NCI-H82 treated with DMSO at 0.1 percent for 48 hours (cell line): ENCODE results near the gene ANKRD33B.
"Not testable (repeated sequence)": the region's sequence is repeated elsewhere in the genome, so short reads cannot be mapped to it uniquely, and the experiment has no call there.

Experiments used
- DNase-seq: peaks from one replicate; lab custom pipeline; 2025; ENCODE audit not compliant: unreplicated experiment; lab: John Stamatoyannopoulos, UW

Gene ANKRD33B

DNA sequence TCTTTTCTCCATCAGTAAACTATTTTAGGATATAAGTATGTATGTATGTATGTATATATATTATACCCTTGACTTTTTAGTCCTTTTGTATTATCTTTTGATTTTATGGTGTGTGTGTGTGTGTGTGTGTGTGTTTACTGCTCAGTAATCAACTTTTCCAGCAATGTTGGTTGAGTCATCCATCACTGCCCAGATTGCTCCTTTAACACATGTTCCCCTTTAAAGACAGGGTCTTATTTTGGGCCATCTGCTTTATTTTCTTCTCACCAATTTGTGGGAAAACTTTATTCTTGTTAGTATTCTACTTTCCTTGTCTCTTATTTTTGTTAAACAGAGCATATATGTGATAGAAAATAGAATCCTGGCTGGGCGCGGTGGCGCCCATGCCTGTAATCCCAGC is 28.1 kb downstream of the ANKRD33B start:
- no peak for DNase-seq

DNA sequence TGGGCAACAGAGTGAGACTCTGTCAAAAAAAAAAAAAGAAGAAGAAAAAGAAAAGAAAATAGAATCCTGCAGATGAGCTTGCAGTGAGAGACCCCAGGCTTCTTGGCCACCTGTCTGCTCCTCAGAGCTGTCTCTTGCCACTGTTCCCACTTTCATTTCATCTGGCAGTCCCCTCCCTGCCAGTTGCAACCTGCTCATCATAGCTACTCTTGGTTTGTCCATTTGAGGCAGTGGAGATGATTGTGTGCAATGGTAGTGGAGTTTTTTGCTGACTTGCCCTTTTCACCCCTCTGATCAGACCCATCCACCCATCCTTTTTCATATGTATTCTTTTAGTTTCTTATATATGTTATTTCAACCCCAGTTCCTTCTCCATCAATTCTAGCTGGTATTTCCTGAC is 28.7 kb downstream of the ANKRD33B start:
- no peak for DNase-seq

DNA sequence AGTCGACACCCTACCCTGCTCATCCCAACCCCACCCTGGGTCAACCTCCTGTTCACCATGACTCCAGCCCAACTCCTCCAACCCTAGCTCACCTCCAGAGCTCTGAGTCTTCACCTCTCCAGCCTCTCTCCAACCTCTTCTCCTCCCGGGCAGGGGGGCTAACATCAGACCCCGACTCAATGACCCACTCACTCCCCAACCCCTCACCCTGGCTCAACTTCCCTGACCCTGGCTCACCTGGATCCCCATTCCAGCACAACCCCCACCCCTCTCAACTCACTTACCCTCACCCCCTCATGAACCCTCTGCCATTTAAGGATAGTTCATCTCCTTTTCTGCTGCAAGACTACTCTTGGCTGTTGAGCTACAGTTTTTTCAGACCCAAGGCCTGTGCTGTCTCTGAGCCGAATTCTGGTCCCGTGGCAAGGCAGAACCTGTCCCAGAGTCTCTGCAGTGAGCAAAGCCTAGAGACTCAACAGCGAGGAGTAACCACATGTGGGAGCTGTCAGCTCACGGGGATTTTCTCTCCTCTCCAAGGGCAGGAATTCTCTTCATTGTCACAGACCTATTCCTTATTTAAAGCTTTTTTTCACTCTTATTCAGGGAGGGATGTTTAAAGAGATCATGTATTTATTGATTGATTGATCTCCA is 29.8 kb downstream of the ANKRD33B start:
- no peak for DNase-seq

DNA sequence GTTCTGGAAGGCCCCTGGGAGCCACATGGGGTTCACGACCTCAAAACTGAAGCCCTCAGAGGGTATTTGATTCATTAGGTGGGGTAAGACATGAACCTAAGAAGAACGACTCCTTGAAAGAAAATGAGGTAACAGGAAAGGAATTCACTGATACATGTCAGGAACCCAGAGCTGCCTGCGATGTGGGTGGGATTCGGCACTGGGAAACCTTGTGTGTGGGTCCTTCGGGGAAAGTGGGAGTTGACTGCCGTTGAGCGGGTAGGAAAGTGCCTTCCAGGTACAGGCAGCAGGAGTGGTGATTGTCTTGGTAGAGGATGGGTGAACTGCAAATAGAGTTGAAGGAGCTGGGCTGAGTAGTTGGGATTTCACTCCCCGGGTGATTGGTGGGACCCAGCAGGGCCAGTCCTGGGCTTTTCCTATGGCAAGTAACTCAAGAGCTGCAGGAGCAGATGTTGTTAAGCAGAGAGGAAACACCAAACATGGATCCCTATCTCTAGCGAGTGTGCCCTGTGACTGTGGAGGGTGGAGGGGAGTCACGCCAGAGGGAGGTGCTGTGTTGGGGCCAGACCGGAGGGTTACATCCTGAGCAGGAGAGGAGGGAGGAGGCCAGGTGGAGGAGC is 30.8 kb downstream of the ANKRD33B start:
- DNase-seq: no peak

DNA sequence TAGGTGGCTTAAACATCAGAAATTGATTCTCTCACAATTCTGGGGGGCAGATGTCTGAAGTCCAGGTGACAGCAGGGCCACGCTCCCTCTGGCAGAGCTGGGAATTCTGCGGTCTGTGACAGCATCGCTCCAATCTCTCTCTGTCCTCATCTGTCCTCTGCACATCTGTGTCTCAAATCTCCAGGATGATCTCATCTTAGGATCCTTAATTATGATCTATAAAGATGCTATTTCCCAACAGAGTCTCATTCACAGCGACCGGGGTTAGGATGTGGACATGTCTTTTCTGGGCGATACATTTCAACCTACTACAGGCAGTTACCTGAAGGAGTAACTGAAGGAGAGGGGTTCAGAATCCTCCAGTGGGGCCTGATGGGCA is 31.4 kb downstream of the ANKRD33B start:
- DNase-seq: no peak

DNA sequence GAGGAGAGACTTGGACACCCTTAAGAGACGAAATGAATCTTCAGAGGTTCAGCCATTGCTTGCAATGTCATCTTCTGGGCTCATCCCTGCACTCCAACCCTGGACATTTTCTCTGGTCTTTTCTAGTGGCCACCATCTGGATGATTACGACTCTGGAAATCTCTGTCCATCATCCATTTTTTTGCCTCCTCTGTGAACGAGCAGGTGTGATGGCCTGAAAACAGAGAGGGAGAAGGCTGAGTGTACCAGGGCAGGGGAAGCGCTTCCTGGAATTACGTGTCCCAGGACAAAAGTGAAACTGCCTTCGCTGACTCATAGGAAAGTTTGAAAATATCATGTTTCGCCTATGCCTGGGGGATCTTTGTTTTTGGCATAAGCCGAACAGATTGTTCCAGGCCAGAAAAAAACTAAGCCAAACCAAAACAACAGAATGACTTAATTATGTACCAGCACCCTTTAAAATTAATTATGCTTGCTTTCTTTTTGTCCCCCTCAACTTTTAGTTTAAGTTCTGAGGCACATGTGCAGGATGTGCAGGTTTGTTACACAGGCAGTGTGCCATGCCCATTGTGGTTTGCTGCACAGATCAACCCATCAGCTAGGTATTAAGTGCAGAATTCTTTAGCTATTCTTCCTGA is 31.9 kb downstream of the ANKRD33B start:
- DNase-seq: no peak

DNA sequence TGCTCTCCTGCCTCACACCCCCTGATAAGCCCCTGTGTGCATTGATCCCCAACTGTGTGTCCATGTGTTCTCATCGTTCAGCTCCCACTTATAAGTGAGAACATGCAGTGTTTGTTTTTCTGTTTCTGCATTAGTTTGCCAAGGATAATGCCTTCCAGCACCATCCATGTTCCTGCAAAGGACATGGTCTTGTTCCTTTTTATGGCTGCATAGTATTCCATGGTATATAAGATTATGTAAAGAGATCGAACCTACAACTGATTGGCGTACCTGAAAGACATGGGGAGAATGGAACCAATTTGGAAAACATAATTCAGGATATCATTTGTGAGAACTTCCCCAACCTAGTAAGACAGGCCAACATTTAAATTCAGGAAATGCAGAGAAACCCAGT is 32.4 kb downstream of the ANKRD33B start:
- no peak for DNase-seq

DNA sequence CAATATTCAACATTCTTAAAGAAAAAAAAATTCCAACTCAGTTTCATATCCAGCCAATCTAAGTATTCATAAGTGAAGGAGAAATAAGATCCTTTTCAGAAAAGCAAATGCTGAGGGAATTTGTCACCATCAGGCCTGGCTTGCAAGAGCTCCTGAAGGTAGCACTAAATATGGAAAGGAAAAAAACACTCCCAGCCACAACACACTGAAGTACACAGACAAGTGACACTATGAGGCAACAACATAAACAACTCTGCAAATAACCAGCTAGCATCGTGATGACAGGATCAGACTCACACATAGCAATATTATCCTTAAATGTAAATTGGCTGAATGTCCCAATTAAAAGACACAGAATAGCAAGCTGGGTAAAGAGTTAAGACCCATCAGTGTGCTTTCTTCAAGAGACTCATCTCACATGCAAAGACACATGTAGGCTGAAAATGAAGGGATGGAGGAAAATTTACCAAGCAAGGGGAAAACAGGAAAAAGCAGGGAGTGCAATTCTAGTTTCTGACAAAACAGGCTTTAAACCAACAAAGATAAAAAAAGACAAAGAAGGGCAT is 33.1 kb downstream of the ANKRD33B start:
- DNase-seq: no peak

DNA sequence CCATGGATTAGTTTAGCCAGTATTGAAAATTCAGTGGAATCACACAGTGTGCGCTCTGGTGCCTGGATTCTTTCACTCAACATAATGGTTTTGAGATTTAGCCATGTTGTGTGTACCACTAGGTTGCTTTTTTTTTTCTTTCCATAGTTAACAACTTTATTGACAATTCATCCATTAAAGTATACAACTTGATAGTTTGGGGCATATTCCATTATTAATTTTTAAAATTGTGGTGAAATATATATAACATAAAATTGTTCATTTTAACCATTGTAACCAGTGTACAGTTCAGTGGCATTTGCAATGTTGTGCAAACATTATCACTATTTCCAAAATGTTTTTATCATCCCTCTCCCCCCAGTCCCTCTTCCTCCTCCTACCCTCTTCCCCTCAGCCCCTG is 35.2 kb downstream of the ANKRD33B start:
- DNase-seq: no peak

DNA sequence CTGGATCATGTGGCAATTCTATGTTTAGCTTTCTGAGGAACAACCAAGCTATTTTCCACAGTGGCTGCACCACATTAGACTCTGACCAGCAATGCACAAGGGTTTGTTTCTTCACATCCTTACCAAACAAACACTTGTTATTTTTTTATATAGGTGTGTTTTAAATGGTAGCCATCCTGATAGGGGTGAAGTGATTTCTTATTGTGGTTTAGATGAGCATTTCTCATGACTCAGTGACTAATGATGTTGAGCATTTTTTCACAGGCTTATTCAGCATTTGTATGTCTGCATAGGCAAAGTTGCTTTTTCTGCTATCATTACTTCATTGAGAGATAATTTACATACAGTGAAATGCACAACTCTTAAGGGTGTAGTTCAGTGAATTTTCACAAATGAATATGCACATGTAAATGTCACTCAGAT is 36.0 kb downstream of the ANKRD33B start:
- DNase-seq: no peak

DNA sequence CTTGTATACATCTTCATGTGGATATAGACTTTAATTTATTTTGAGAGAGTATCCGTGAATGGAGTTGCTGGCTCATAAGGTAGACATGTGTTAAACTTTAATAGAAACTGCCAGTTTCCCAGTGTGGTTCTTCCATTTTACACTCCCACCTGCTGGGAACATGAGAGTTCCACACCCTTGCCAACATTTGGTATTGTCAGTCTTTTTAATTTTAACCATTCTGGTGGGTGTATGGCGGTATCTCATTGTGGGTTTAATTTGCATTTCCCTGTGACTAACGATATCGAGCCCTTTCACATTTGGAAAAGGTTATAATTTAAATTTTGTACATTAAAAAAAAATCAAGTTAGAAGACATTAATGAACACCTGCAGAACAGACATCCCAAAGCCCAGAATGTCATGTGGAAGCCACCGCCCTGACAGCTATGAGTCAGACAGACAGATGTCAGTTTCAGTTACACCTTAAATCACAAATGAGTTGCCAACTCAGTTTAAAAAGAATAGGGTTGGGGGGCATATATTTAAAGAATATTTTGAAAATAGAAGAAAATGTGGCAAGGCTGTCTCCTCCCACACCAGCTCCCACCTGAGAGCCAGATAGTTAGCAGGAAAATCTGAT is 36.9 kb downstream of the ANKRD33B start:
- no peak for DNase-seq

DNA sequence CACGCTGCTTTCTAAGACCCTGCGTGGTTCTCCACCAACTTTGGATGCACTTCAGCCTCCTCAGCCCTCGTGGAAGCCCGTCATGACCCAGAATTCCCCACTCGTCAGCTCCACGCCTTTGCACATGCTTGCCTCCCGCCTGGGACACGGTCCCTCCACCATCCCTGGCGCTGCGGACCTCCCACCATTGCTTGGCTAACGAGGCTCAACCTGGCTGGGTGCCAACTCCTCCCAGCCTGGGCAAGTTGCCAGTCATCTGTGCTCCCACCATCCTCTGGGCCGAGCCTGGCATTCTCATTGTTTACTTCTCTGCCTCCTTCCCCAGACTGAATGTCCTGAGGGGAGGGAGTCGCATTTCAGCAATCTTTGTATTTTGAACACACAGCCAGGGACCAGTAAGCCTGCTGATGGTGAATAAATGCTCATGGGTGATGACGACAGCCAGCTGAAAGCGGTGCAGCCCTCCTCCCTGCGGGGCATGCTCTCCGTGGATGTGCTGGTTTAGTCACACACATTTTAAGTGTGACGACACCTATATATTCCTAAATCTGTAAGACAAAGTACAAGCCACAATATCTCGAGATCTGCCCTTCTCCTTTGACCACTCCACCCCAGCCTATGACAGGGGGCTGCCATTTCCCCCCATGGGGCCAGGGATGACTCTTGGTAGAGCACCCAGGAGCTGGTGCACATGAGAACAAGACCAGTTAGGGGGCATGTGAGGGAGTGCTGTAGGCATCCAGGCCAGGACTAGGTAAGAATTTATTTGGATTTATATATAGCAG is 37.6 kb downstream of the ANKRD33B start:
- peak; percentile 59 for DNase-seq

DNA sequence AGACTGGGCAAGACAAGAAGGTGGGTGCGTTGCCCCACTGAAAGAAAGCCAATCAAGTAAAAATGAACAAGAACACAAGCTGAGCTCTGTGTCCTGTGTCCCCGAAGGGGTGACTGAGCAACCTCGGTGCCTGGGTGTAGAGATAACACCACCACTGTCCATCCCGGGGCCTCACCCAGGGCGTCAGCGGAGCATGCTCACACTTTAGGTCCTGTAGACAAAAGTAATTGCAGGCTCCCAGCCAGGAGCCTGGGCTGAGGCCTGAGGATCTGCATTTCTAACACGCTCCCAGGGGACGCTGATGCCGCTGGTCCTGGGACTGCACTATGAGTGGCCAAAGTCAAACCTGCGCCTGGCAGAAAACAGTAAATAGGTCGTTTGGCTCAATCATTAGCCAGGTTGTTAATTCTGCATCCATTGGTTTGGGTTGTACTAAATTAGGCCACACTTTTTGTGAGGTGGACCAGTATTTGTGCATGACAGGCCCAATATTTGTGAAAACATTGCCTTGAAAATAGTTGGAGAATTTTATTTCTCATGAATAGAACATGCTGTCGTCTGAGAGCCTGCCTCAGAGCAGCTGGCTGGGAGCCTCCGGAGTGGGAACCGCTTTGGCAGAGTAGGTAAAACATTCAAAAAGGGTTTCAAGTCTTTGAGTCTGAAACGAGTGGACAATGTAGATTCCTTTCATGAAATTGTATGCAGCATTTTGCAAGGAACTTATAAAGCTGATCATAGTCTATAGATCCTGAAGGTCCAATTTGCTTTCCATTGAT is 38.3 kb downstream of the ANKRD33B start:
- no peak for DNase-seq

DNA sequence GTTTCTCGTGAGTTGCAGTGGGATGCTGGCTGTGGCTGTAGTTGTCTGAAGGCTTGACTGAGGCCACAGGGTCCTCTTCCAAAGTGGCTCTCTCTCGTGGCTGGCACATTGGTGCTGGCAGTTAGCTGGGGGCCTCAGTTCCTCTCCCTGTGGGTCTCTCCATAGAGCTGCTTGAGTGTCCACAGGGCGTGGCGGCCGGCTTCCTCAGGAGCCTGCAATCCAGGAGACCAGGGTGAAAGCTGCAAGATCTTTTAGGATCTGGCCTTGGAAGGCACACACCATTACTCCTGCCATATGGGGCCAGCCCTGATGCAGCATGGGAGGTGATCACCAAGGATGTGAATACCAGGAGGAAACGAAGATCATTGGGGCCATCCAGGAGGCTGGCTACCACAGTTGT is 41.1 kb downstream of the ANKRD33B start:
- DNase-seq: no peak

DNA sequence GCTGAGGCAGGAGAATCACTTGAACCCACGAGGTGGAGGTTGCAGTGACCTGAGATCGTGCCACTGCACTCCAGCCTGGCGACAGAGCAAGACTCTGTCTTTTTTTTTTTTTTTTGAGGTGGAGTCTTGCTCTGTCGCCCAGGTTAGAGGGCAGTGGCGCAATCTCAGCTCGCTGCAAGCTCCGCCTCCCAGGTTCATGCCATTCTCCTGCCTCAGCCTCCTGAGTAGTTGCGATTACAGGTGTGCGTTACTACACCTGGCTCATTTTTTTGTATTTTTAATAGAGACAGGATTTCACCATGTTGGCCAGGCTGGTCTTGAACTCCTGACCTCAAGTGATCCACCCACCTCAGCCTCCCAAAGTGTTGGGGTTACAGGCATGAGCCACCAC is 42.8 kb downstream of the ANKRD33B start:
- not testable (repeated sequence) for DNase-seq

DNA sequence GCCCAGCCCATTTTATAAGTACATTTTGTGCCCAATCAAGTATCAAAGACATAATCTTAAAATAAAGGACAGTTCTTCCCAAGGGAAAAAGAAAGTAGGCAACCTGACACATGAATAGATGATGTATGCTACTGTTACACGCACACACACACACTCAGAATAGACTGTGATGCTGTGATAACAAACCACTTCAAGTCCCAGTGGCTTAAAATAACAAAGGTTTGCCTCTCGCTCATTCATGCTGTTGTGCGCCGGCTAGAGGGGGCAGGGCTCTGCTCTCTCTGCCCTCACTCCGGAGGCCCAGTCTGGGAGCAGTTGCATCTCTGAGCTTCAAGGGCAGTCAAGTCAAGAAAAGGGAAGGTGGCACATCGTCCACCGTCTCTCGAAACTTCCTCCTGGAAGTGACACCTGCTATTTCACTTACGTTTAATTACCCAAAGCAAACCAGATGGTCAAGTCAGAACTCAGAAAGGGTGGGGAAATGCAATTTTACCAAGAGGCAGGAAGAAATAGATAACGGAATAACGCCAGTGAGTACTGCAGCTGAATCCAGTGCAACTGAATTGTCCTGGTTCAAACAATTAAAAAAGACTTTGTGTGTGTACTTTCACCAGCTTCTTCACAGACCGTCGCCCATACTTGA is 43.3 kb downstream of the ANKRD33B start:
- DNase-seq: peak; percentile 25

DNA sequence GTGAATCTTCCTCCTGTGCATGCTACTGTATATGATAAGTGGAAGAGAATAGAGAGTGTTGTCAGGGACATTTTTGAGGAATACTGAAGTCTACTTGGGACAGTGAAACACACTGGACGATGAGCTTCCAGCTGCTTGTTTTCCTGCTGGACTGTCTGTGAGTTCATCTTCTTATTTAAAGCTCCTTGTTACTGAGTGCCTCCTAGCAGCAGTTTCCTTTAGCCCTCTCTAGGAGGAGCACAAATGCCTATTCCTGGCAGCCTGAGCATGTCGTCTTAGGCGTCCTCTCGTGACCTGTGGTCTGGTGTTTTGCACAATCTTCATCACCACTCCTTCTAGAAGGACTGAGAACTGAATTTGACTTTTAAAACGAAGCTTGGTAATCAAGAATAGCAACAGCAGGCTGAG is 43.8 kb downstream of the ANKRD33B start:
- DNase-seq: peak; percentile 42

DNA sequence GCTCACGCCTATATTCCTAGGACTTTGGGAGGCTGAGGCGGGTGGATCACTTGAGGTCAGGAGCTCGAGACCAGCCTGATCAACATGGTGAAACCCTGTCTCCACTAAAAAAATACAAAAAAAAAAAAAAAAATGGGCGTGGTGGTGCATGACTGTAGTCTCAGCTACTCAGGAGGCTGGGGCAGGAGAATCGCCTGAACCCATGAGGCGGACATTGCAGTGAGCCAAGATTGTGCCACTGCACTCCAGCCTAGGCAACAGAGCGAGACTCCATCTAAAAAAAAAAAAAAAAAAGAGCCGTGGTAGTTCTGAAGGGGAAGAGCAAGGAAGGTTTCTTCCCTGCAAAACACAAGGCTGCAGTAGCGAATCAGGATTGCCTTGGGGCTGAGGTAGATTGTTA is 44.2 kb downstream of the ANKRD33B start:
- not testable (repeated sequence) for DNase-seq

DNA sequence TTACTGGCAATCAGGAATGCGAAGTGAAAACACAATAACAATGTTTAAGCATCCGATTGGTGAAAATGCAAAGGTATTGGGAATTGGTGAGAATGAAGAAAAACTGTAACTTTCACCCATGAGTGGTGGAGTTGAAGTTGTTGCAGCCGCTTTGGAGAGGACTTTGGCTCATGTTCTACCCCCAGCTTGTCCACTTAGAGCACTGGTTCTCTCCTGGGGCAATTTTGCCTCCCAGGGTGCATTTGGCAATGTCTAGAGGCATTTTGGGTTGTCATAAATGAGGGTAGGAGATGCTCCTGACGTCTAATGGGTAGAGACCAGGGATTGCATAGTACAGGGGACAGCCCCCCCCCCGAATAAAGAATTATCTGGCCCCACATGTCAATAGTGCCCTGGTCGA is 46.2 kb downstream of the ANKRD33B start:
- no peak for DNase-seq

DNA sequence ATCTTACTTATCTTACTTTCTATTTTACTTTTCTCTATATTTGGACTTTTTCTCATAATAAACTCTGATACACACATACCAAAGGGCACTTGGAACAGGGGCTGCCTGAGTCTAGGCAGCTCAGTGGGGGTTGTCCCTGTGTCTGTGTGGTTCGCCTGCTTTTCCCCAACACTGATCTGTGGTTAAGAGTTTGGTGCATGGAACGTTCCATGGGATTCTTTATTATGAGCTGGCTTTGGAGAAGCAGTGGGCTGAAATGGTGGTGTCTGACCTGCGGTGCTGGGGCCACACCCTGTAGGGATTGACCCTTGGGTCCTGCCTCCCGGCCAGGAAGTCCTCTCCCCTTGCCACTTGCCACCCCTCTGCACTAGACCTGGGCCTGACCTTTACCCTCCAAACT is 47.4 kb downstream of the ANKRD33B start:
- no peak for DNase-seq
